ENCODE measurements around the gene FSTL5.

Gene FSTL5

GRCh38 chr4:162016991-162017390 lies 146.8 kb downstream of the FSTL5 start:
- H3K9me3 ChIP-seq (ENCODE audit: control insufficient read depth, insufficient read depth, low read length), result no peaks in the 10 kb centered on the region
- no peak overlapping the region for H3K4me3 ChIP-seq (ENCODE audit: low read length)
- WGBS (ENCODE audit: insufficient coverage, insufficient read length), result no CpG with 5 or more reads among the region's 2 CpGs
- H3K4me1 ChIP-seq (ENCODE audit: control insufficient read depth, insufficient read depth, low read length), result no peaks in the 10 kb centered on the region
- no peaks in the 10 kb centered on the region; the same call in 1 of the 2 replicates for H3K27me3 ChIP-seq (ENCODE audit: control insufficient read depth, insufficient read depth, low read length)
- H3K27ac ChIP-seq (ENCODE audit: low read length), result no peak overlapping the region
- DNase-seq (ENCODE audit: low read depth, low spot score), result no peak
- H3K36me3 ChIP-seq (ENCODE audit: control insufficient read depth, insufficient read depth, low read length), result no peaks in the 10 kb centered on the region

GRCh38 chr4:162016219-162016618 lies 147.6 kb downstream of the FSTL5 start:
- no CpG with 5 or more reads among the region's 1 CpG for WGBS (ENCODE audit: insufficient coverage, insufficient read length)
- no peak for DNase-seq (ENCODE audit: low read depth, low spot score)
- H3K9me3 ChIP-seq (ENCODE audit: control insufficient read depth, insufficient read depth, low read length), result no peaks in the 10 kb centered on the region
- no peak overlapping the region for H3K27ac ChIP-seq (ENCODE audit: low read length)
- H3K36me3 ChIP-seq (ENCODE audit: control insufficient read depth, insufficient read depth, low read length), result no peaks in the 10 kb centered on the region
- H3K4me1 ChIP-seq (ENCODE audit: control insufficient read depth, insufficient read depth, low read length), result no peaks in the 10 kb centered on the region
- H3K4me3 ChIP-seq (ENCODE audit: low read length), result no peak overlapping the region
- H3K27me3 ChIP-seq (ENCODE audit: control insufficient read depth, insufficient read depth, low read length), result no peaks in the 10 kb centered on the region; the same call in 1 of the 2 replicates

GRCh38 chr4:162015090-162015489 lies 148.7 kb downstream of the FSTL5 start:
- no peak overlapping the region for H3K4me3 ChIP-seq (ENCODE audit: low read length)
- no peaks in the 10 kb centered on the region for H3K4me1 ChIP-seq (ENCODE audit: control insufficient read depth, insufficient read depth, low read length)
- H3K27me3 ChIP-seq (ENCODE audit: control insufficient read depth, insufficient read depth, low read length), result no peaks in the 10 kb centered on the region; the same call in 1 of the 2 replicates
- no CpG with 5 or more reads among the region's 3 CpGs for WGBS (ENCODE audit: insufficient coverage, insufficient read length)
- DNase-seq (ENCODE audit: low read depth, low spot score), result no peak
- H3K27ac ChIP-seq (ENCODE audit: low read length), result no peak overlapping the region
- H3K9me3 ChIP-seq (ENCODE audit: control insufficient read depth, insufficient read depth, low read length), result no peaks in the 10 kb centered on the region
- no peaks in the 10 kb centered on the region for H3K36me3 ChIP-seq (ENCODE audit: control insufficient read depth, insufficient read depth, low read length)

- WGBS (ENCODE audit: insufficient coverage, insufficient read length), result no CpG with 5 or more reads among the region's 2 CpGs
- H3K4me1 ChIP-seq (ENCODE audit: control insufficient read depth, insufficient read depth, low read length), result no peaks in the 10 kb centered on the region
Observed at GRCh38 chr4:162011089-162011488, 152.7 kb downstream of the FSTL5 start.

GRCh38 chr4:162010362-162010761 lies 153.4 kb downstream of the FSTL5 start:
- no peak for DNase-seq (ENCODE audit: low read depth, low spot score)
- no peaks in the 10 kb centered on the region for H3K9me3 ChIP-seq (ENCODE audit: control insufficient read depth, insufficient read depth, low read length)
- H3K36me3 ChIP-seq (ENCODE audit: control insufficient read depth, insufficient read depth, low read length), result no peaks in the 10 kb centered on the region
- no CpG with 5 or more reads among the region's 2 CpGs for WGBS (ENCODE audit: insufficient coverage, insufficient read length)
- no peaks in the 10 kb centered on the region; the same call in 1 of the 2 replicates for H3K27me3 ChIP-seq (ENCODE audit: control insufficient read depth, insufficient read depth, low read length)
- H3K4me3 ChIP-seq (ENCODE audit: low read length), result no peak overlapping the region
- H3K4me1 ChIP-seq (ENCODE audit: control insufficient read depth, insufficient read depth, low read length), result no peaks in the 10 kb centered on the region
- H3K27ac ChIP-seq (ENCODE audit: low read length), result no peak overlapping the region

More at GRCh38 chr4:162011089-162011488, 152.7 kb downstream of the FSTL5 start:
- no peak overlapping the region for H3K27ac ChIP-seq (ENCODE audit: low read length)
- DNase-seq (ENCODE audit: low read depth, low spot score), result no peak
- no peaks in the 10 kb centered on the region; the same call in 1 of the 2 replicates for H3K27me3 ChIP-seq (ENCODE audit: control insufficient read depth, insufficient read depth, low read length)
- H3K9me3 ChIP-seq (ENCODE audit: control insufficient read depth, insufficient read depth, low read length), result no peaks in the 10 kb centered on the region
- H3K36me3 ChIP-seq (ENCODE audit: control insufficient read depth, insufficient read depth, low read length), result no peaks in the 10 kb centered on the region
- no peak overlapping the region for H3K4me3 ChIP-seq (ENCODE audit: low read length)

- Histone ChIP-seq H3K9me3 (ENCODE audit: control insufficient read depth, insufficient read depth, low read length) (no peaks in the 10 kb centered on the region), H3K27ac (ENCODE audit: low read length) (no peak overlapping the region), H3K36me3 (ENCODE audit: control insufficient read depth, insufficient read depth, low read length) (no peaks in the 10 kb centered on the region), H3K4me3 (ENCODE audit: low read length) (no peak overlapping the region), H3K4me1 (ENCODE audit: control insufficient read depth, insufficient read depth, low read length) (peaks cover 2% of the 10 kb centered on the region; the same call in 1 of the 2 replicates), H3K27me3 (ENCODE audit: control insufficient read depth, insufficient read depth, low read length) (no peaks in the 10 kb centered on the region)
- no peak for DNase-seq (ENCODE audit: low read depth, low spot score)
- WGBS (ENCODE audit: insufficient coverage, insufficient read length), result no CpG with 5 or more reads among the region's 7 CpGs
Observed at GRCh38 chr4:161992317-161992716, 171.5 kb downstream of the FSTL5 start.

GRCh38 chr4:161991811-161992210 lies 172.0 kb downstream of the FSTL5 start:
- peak; percentile 5 for DNase-seq (ENCODE audit: low read depth, low spot score)
- Histone ChIP-seq H3K27me3 (ENCODE audit: control insufficient read depth, insufficient read depth, low read length) (no peaks in the 10 kb centered on the region), H3K4me3 (ENCODE audit: low read length) (no peak overlapping the region), H3K9me3 (ENCODE audit: control insufficient read depth, insufficient read depth, low read length) (no peaks in the 10 kb centered on the region), H3K36me3 (ENCODE audit: control insufficient read depth, insufficient read depth, low read length) (no peaks in the 10 kb centered on the region), H3K4me1 (ENCODE audit: control insufficient read depth, insufficient read depth, low read length) (peaks cover 2% of the 10 kb centered on the region; the same call in 1 of the 2 replicates), H3K27ac (ENCODE audit: low read length) (no peak overlapping the region)
- WGBS (ENCODE audit: insufficient coverage, insufficient read length), result no CpG with 5 or more reads among the region's 5 CpGs

- Histone ChIP-seq H3K4me1 (ENCODE audit: control insufficient read depth, insufficient read depth, low read length) (peaks cover 2% of the 10 kb centered on the region; the same call in 1 of the 2 replicates), H3K4me3 (ENCODE audit: low read length) (no peak overlapping the region), H3K27ac (ENCODE audit: low read length) (no peak overlapping the region), H3K9me3 (ENCODE audit: control insufficient read depth, insufficient read depth, low read length) (no peaks in the 10 kb centered on the region), H3K36me3 (ENCODE audit: control insufficient read depth, insufficient read depth, low read length) (no peaks in the 10 kb centered on the region), H3K27me3 (ENCODE audit: control insufficient read depth, insufficient read depth, low read length) (no peaks in the 10 kb centered on the region)
- WGBS (ENCODE audit: insufficient coverage, insufficient read length), result 100% methylated on average over 1 of the region's 2 CpGs
- DNase-seq (ENCODE audit: low read depth, low spot score), result no peak
Observed at GRCh38 chr4:161990721-161991120, 173.1 kb downstream of the FSTL5 start.

GRCh38 chr4:161988946-161989345 lies 174.9 kb downstream of the FSTL5 start:
- H3K27ac ChIP-seq (ENCODE audit: low read length), result no peak overlapping the region
- DNase-seq (ENCODE audit: low read depth, low spot score), result no peak
- H3K9me3 ChIP-seq (ENCODE audit: control insufficient read depth, insufficient read depth, low read length), result no peaks in the 10 kb centered on the region
- H3K36me3 ChIP-seq (ENCODE audit: control insufficient read depth, insufficient read depth, low read length), result no peaks in the 10 kb centered on the region
- peaks cover 2% of the 10 kb centered on the region; the same call in 1 of the 2 replicates for H3K4me1 ChIP-seq (ENCODE audit: control insufficient read depth, insufficient read depth, low read length)
- no peak overlapping the region for H3K4me3 ChIP-seq (ENCODE audit: low read length)
- no peaks in the 10 kb centered on the region for H3K27me3 ChIP-seq (ENCODE audit: control insufficient read depth, insufficient read depth, low read length)

- WGBS (ENCODE audit: insufficient coverage, insufficient read length), result no CpG with 5 or more reads among the region's 1 CpG
- H3K36me3 ChIP-seq (ENCODE audit: control insufficient read depth, insufficient read depth, low read length), result no peaks in the 10 kb centered on the region
- H3K27ac ChIP-seq (ENCODE audit: low read length), result no peak overlapping the region
- H3K27me3 ChIP-seq (ENCODE audit: control insufficient read depth, insufficient read depth, low read length), result no peaks in the 10 kb centered on the region
- H3K4me3 ChIP-seq (ENCODE audit: low read length), result no peak overlapping the region
- H3K4me1 ChIP-seq (ENCODE audit: control insufficient read depth, insufficient read depth, low read length), result peaks cover 2% of the 10 kb centered on the region; the same call in 1 of the 2 replicates
- no peaks in the 10 kb centered on the region for H3K9me3 ChIP-seq (ENCODE audit: control insufficient read depth, insufficient read depth, low read length)
- DNase-seq (ENCODE audit: low read depth, low spot score), result no peak
Observed at GRCh38 chr4:161987611-161988010, 176.2 kb downstream of the FSTL5 start.

- H3K4me3 ChIP-seq (ENCODE audit: low read length), result no peak overlapping the region
- no CpG with 5 or more reads among the region's 2 CpGs for WGBS (ENCODE audit: insufficient coverage, insufficient read length)
- no peak for DNase-seq (ENCODE audit: low read depth, low spot score)
- H3K36me3 ChIP-seq (ENCODE audit: control insufficient read depth, insufficient read depth, low read length), result no peaks in the 10 kb centered on the region
- H3K27ac ChIP-seq (ENCODE audit: low read length), result no peak overlapping the region
- H3K27me3 ChIP-seq (ENCODE audit: control insufficient read depth, insufficient read depth, low read length), result no peaks in the 10 kb centered on the region
- no peaks in the 10 kb centered on the region for H3K9me3 ChIP-seq (ENCODE audit: control insufficient read depth, insufficient read depth, low read length)
- no peaks in the 10 kb centered on the region for H3K4me1 ChIP-seq (ENCODE audit: control insufficient read depth, insufficient read depth, low read length)
Observed at GRCh38 chr4:161952382-161952781, 211.4 kb downstream of the FSTL5 start.
